Liver (tissue), 3 donors: ENCODE data around the gene SIGLEC6.

ENCODE experiments used
- EGR1 ChIP-seq, 2 donors: IDR thresholded peaks; 2 replicates each; pipeline ENCODE4 v1.6.1; 2016 to 2018; ENCODE audit warnings: antibody characterized with exemption in 2 of 2, low read depth in 2 of 2
- FOXA2 ChIP-seq: IDR thresholded peaks from 2 replicates; pipeline ENCODE4 v1.6.1; 2016; ENCODE audit warnings: antibody characterized with exemption
- JUND ChIP-seq, 2 donors: IDR thresholded peaks; 2 replicates each; pipeline ENCODE4 v1.6.1; 2016; ENCODE audit warnings: antibody characterized with exemption in 2 of 2
- RAD21 ChIP-seq, 2 donors: IDR thresholded peaks; 2 replicates each; pipeline ENCODE4 v1.6.1; 2016; ENCODE audit warnings: antibody characterized with exemption in 2 of 2, mild to moderate bottlenecking in 2 of 2
- TF ChIP-seq, protein P1 (sequence below): IDR thresholded peaks from 2 replicates; pipeline ENCODE4 v1.6.1; 2016; ENCODE audit warnings: antibody characterized with exemption, mild to moderate bottlenecking
- TF ChIP-seq, protein P2 (sequence below): fragments of 150-350 bp; IDR thresholded peaks from 2 replicates; pipeline ENCODE4 v1.5.1; 2017; ENCODE audit warnings: improper control_type of control experiment, low read depth, low read length; ENCODE audit not compliant: missing input control
- donor health status: healthy.
- donor health status: healthy.

DNA sequence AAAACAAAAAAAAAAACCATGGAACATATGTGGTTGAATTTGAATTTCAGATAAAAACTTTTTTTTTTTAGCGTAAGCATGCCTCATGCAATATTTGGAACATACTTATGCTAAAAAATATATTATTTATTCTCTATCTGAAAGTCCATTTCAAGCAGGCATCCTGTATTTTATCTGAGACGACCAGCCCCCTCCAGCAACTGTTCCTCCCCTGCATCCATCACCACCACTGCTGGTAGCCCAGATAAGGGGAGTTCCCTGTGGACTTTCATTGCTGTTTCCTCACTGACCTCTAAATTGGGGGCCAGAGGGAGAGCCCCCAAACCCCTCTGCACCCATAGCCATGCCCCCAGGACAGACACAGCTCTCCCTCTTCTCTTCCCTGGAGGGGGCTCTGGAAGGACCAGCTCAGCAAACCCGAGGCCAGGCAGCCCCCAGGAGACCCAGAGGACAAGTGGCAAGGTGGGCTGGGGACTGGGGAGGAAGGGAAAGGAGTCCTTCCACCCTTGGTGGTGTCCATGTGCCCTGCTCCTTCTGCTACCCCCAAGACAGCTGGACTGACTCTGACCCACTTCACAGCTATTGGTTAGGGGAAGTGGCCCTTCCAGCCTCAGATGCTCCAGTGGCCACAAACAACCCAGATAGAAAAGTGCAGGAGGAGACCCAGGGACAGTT, 23.3 kb downstream of the SIGLEC6 start:
- TF ChIP-seq, protein P1, sequence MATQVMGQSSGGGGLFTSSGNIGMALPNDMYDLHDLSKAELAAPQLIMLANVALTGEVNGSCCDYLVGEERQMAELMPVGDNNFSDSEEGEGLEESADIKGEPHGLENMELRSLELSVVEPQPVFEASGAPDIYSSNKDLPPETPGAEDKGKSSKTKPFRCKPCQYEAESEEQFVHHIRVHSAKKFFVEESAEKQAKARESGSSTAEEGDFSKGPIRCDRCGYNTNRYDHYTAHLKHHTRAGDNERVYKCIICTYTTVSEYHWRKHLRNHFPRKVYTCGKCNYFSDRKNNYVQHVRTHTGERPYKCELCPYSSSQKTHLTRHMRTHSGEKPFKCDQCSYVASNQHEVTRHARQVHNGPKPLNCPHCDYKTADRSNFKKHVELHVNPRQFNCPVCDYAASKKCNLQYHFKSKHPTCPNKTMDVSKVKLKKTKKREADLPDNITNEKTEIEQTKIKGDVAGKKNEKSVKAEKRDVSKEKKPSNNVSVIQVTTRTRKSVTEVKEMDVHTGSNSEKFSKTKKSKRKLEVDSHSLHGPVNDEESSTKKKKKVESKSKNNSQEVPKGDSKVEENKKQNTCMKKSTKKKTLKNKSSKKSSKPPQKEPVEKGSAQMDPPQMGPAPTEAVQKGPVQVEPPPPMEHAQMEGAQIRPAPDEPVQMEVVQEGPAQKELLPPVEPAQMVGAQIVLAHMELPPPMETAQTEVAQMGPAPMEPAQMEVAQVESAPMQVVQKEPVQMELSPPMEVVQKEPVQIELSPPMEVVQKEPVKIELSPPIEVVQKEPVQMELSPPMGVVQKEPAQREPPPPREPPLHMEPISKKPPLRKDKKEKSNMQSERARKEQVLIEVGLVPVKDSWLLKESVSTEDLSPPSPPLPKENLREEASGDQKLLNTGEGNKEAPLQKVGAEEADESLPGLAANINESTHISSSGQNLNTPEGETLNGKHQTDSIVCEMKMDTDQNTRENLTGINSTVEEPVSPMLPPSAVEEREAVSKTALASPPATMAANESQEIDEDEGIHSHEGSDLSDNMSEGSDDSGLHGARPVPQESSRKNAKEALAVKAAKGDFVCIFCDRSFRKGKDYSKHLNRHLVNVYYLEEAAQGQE, result no peak
- TF ChIP-seq, protein P2, sequence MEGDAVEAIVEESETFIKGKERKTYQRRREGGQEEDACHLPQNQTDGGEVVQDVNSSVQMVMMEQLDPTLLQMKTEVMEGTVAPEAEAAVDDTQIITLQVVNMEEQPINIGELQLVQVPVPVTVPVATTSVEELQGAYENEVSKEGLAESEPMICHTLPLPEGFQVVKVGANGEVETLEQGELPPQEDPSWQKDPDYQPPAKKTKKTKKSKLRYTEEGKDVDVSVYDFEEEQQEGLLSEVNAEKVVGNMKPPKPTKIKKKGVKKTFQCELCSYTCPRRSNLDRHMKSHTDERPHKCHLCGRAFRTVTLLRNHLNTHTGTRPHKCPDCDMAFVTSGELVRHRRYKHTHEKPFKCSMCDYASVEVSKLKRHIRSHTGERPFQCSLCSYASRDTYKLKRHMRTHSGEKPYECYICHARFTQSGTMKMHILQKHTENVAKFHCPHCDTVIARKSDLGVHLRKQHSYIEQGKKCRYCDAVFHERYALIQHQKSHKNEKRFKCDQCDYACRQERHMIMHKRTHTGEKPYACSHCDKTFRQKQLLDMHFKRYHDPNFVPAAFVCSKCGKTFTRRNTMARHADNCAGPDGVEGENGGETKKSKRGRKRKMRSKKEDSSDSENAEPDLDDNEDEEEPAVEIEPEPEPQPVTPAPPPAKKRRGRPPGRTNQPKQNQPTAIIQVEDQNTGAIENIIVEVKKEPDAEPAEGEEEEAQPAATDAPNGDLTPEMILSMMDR, result no peak
- TF ChIP-seq RAD21 (IDR thresholded peaks at IDR 0.05) (no peak), JUND (IDR thresholded peaks at IDR 0.05) (no peak), FOXA2 (no peak), EGR1 (IDR thresholded peaks at IDR 0.05; ENCODE audit: low read depth in 2 of 2) (no peak)
